GM18870 (cell line): ENCODE measurements around the gene ADAM10.

Experiments used
- ATAC-seq: cut with Tn5 transposase; IDR thresholded peaks from one replicate; pipeline ENCODE4 v1.9.1; 2021; ENCODE audit warnings: moderate library complexity; ENCODE audit not compliant: unreplicated experiment

The ADAM10 gene

DNA sequence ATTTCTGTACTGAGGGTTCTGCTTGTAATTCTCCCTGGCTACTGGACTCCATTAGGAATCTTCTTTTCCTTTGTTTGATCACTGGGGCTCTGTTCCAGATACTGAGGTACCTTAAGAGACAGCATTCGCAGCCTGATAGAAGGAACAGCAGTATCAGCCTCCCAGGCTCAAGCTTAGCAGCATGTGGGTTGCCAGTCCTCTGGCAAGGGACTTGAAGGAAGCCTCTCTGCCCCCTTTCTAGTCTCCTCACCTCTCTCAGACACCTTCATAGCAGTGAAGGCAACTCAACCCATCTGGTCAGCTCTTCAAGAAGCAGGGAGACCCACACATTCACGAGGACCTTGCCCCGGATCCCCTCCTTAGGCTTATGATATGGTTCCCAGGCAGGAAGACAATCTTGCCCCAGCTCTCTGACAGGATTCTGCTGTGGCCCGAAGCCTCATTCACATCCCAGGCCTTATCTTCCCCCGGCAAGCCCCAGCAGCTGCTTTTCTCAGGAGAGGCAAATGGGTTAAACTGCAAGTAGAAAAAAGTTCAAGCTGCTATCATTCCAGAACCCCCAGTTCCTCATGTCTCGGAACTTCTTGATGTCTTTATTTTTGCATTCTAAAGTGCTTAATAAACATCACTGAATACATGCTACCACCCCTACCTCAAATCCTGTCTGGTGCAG, 164.6 kb downstream of the ADAM10 start:
- ATAC-seq, result no peak

DNA sequence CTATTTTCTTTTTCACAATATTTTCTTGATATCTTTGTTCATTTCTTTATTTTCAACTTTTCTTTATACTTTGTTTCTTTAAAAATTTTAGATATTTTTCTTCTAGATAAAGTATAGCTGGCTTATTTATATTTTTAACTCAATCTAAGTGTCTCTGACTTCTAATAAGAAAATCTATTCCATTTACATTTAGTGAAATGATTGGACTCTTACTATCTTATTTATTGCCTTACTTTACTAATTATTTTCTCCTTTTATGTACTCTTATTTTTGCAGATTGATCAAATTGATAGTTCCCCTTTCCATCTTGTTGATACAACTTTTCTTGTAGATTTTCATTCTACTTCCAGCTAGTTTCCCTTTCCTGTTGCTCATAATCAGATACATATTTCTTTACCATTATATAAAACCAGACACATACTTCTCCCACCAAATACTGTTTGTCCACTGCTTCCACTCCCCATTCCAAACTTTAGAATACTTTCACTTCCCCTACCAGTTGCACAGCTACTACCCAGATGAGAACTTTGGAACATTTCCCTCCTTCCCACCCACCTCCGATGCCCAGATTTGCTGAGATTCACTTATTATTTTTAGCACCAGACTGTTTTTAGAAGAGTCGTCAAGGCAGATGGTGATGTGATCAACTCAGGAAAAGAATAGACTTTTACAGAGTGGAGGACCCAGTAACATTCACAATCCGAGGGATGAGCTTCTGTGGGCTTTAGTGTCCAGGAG, 166.2 kb downstream of the ADAM10 start:
- no peak for ATAC-seq

GRCh38 chr15:58582160-58582559, 167.3 kb downstream of the ADAM10 start:
- no peak for ATAC-seq

DNA sequence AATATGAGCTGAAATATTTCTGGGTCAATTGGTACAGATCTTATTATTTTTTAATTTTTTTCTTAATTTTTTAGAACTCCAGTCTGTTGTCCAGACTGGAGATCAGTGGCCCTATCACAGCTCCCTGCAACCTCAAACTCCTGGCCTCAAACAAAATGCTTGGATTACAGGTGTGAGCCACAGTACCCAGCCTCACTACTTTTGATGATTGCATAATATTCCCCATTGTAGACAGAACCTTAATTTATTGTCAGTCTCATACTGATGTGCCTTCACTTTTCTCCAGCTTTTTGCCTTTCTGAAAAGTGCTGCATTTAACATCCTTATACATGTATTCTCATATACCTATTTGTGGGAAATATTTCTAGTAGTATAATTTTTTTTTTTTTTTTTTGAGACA, 172.8 kb downstream of the ADAM10 start:
- ATAC-seq, result no peak

DNA sequence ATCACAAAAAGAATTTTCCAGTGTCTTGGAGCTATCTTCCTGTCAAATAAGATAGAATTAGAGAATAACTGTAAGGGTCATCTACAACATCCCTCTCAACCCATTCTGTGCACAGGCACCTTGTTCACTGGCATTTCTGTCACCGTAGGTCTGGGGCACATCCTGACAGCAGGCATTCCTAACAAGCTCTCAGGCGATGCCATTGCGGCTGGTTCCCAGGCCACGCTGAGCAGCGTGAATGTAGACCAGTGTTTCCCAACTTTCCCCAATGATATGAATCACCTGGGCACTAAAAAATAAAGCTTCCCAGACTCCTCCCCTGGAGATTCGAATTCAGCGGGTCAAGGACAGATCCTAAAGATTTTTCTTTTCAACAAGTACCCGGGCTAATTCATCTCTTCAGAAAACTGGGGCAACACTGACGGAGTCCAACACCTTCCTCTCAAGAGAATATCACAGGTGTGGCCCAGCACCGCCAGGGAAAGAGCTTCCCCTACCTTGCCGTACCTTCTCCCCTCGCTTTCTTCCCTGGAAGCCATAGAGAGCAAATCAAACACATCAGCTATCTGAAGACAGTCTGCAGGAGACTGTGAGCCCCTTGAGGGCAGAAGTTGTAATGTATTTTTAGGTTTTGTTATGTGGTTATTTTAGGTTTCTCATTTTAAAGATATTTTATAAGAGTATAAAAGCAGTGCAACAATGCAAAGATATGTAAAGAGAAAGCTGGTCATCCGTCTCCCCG, 174.3 kb downstream of the ADAM10 start:
- no peak for ATAC-seq

DNA sequence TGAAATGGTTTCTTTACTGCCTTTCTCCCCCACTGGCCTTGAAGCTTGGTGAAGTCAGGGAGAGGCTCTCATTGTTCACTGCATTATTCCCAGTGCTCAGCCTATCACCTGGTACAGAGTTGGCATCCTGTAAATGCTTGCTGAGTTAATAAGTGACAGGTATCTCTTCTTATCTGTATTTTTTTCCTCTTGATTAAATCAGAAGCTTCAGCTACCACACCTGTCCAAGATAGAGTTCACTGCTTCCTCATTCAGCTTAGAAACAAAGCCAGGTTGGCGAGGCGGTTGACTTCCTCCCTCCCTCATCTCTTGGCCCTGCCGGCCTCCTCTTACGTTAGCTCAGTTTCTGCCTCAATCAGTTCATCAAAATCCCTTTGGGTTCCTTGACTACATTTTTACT, 174.9 kb downstream of the ADAM10 start:
- ATAC-seq, result no peak

- ATAC-seq, result no peak
Observed at GRCh38 chr15:58573270-58573669, 176.2 kb downstream of the ADAM10 start.

DNA sequence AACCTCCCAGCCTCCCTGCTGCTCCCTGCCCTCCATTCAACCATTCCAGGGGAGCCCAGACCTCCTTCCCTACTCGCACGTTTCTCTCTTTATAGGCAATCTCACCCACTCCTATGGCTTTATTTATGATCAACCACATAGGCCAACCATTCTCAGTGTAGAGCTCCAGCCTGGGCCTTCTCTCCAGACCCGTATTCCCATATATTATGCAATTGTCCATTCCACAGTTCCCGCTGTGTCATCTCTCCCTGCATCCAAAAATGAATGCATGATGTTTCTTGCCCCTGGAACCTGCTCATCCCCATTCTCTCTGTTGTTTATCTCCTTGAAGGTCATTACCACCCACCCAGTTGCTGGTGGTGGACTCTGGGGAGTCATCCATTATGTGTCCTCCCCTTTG, 177.0 kb downstream of the ADAM10 start:
- no peak for ATAC-seq

DNA sequence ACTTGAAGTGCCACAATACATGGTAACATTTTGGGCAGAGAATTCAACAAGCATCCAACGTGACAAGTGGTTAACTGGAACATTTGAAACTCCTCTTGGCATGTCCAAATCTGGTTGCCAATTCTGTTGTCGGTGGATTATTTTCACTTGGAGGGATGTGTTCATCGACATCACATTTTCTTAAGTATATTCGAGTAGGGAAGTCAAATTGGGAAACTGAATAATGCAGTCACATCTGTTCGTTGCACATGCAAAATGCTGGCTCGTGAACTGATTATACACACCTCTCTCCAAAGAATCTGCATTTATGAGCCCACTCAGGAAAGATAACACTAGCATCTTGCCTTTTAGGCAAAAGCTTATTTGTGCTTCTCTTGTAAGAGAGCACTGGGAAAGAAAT, 178.0 kb downstream of the ADAM10 start:
- no peak for ATAC-seq

DNA sequence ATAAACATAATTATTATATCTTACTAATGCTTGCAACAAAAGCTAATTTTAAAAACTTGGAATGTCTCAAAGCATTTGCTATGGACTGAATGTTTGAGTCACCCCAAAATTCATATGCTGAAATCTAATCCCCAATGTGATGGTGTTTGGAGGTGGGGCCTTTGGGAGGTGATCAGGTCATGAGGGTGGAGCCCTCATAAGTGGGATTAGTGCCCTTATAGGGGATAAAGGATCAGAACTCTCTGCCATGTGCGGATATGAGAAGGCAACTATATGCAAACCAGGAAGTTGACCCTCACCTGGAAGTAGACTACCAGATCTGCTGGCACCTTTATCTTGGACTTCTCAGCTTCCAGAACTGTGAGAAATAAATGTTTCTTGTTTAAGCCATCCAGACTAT, 180.1 kb downstream of the ADAM10 start:
- no peak for ATAC-seq

DNA sequence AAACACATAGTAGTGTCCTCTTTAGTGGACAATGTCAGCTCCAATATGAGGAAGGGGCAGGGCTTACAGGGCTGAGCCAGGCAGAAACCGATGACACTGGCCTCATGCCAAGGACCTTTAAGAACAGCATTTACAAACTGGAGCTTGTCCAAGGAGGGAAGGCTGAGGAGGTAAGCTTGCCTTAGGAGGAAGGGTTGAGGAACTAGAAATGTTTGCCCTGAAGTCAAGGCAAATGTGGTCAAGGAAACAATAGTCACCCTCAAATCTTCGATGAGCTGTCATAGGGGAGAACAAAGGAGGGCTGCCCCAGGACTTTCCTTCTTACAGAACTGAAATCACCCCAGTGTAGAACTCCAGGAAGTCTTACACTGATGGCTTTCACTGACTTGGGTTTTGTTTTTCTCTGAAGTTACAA, 181.3 kb downstream of the ADAM10 start:
- ATAC-seq, result no peak

DNA sequence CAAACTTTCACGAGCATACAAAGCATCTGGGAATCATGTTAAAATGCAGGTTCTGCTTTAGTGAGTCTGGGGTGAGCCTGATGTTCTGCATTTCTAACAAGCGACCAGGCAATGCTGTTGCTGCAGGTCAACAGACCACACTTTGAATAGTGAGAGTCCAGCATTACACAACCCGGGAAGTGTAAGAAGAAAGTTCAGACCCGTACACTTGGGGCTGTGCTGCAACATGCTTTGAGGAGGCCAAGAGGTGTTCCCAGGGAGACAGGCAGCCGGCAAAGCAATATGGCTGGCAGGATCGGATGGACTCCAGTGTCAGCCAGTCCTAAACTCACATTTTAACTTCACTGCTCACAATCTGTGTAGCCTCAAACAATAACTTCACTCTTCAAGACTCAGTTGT, 183.5 kb downstream of the ADAM10 start:
- no peak for ATAC-seq

GRCh38 chr15:58565619-58566018, 183.9 kb downstream of the ADAM10 start:
- no peak for ATAC-seq

- ATAC-seq, result no peak
Observed at GRCh38 chr15:58564981-58565380, 184.5 kb downstream of the ADAM10 start.

DNA sequence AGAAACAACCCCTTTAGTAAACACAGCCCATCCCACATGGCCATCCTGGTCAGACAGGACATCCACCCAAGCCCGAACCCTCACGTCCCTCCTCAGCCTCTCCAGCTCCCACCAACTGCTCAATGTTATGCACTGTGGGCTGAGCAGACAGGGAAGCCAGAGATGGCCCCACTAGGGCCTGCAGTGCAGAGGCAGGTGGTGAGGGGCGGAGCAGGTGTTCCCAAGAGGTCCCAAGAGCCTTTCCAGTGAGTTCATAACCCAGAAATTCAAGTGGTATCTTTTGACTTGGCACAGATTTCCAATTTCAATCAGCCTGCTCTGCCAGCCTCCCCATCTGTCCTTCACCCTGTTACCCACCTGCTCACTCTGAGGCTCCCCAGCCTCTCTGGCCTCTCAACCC, 187.4 kb downstream of the ADAM10 start:
- no peak for ATAC-seq

GRCh38 chr15:58561321-58561720, 188.2 kb downstream of the ADAM10 start:
- no peak for ATAC-seq

GRCh38 chr15:58559904-58560588, 189.5 kb downstream of the ADAM10 start:
- no peak for ATAC-seq

GRCh38 chr15:58558777-58559176, 190.7 kb downstream of the ADAM10 start:
- no peak for ATAC-seq

- no peak for ATAC-seq
Observed at GRCh38 chr15:58556541-58556940, 193.0 kb downstream of the ADAM10 start.

DNA sequence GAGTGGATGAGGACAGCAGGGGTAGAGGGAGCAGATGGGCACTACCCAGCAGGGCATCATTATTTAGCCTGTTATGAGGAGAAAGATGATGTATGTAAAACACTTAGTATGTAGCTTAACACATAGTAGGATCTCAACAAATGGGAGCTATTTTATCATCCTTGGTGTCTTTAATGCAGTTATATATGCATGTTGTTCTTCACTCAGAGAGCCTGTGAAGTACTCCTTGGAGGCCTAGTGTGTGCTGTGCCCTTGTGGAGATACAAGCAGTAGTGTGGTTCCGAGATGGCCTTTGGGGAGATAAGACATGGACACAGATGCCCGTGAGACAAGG, 193.5 kb downstream of the ADAM10 start:
- ATAC-seq, result no peak

- ATAC-seq, result no peak
Observed at GRCh38 chr15:58555162-58556027, 194.1 kb downstream of the ADAM10 start.
